GM19035 (cell line): Measurements from ENCODE around the gene IRF3.
"Not testable (repeated sequence)": the region's sequence is repeated elsewhere in the genome, so short reads cannot be mapped to it uniquely, and the experiment has no call there.

Experiments used
- ATAC-seq: cut with Tn5 transposase; IDR thresholded peaks from one replicate; pipeline ENCODE4 v1.9.1; 2021; ENCODE audit not compliant: unreplicated experiment

IRF3 gene

GRCh38 chr19:49626226-49626625 is 39.4 kb downstream of the IRF3 start:
- no peak for ATAC-seq

DNA sequence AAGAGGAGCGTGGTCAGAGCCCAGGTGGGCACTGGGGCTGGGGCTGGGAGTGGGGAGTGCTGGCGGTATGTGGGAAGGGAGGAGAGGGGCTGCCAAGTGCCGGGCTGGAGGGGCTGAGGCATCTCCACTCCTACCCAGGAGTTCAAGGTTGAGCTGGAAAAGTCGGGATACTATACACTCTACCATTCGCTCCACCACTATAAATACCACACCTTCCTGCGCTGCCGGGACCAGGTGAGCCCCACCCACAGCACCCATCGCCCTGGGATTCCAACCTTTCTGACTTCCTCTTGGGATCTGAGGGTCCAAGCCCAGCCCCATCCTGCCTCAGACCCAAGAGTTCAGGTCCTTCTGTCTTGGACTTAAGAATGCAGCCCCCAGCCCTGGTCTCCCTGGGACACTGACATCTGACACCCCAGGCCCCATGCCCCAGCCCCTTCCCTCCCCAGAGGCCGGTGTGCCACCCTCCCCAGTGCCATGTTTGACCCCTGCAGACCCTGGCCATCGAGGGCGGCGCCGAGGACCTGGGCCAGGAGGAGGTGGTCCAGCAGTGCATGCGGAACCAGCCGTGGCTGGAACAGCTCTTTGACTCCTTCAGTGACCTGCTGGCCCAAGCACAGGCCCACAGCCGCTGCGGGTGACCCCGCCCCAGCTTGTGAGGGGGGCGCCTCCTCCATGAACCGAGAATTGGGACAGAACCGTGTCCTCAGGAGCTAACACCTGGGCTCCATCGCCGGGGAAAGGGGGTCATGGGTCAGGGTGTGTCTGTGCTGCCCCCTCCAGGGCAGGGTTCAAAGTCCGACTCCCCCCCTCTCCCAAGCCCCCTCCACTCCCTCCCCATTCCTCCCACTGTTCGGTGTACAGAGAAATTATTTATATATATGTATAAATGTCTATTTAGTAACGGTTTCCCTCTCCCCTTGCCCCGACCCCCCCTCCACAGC is 40.4 kb downstream of the IRF3 start:
- ATAC-seq = no peak

DNA sequence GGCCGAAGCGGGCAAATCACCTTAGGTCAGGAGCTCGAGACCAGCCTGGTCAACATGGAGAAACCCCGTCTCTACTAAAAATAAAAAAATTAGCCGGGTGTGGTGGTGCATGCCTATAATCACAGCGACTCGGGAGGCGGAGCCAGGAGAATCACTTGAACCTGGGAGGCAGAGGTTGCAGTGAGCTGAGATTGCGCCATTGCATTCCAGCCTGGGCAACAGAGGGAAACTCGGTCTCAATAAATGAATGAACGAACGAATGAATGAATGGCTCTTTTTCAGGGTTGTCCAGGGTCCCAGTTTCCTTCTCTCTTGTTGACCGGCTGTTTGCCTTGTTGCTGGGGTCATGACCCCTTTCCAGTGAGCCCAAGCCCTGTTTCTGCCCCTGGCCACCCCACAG is 47.8 kb downstream of the IRF3 start:
- ATAC-seq = not testable (repeated sequence)

- ATAC-seq = no peak
Measured at GRCh38 chr19:49616945-49617344, 48.7 kb downstream of the IRF3 start.

DNA sequence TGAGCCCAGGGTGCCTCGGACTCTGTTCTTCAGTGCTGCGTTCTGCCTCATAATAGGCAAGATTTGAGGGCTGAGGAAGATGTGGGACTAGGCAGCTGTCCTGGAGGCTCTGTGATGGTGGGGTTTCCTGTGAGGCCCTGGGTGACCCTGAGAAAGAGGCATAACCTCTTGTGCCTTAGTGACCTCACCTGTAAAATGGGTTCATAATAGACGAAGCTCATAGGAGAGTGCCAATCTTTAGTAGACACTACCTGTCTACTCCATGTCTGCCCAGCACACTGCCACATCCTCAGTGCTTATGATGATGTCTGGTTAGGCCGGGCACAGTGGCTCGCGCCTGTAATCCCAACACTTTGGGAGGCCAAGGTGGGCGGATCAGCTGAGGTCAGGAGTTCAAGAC is 49.1 kb downstream of the IRF3 start:
- no peak for ATAC-seq

- no peak for ATAC-seq
Measured at GRCh38 chr19:49615861-49616260, 49.8 kb downstream of the IRF3 start.

GRCh38 chr19:49614096-49614833 is 51.4 kb downstream of the IRF3 start:
- ATAC-seq = no peak

DNA sequence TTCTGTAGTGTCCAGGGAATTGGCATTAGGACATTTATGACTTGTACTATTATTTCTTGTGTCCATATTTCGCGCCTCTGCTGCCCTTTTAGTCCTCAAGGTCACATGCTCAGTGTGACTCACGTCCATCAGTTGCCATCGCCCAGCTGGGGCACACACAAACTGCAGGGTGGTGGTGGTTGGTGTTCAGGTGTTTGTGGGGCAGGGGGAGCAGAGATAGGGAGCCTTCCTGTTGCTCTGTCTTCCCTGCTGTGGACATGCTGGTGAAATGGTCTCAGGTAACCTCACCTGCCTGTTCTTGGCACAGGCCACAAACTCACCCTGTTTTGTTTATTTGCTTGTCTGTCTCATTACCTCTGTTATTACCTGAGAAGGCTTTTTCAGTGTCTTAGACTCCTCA is 52.3 kb downstream of the IRF3 start:
- ATAC-seq = no peak
